ENCODE data around the gene TUBGCP2.
"Not testable (repeated sequence)": the region's sequence is repeated elsewhere in the genome, so short reads cannot be mapped to it uniquely, and the experiment has no call there.

The TUBGCP2 gene

DNA sequence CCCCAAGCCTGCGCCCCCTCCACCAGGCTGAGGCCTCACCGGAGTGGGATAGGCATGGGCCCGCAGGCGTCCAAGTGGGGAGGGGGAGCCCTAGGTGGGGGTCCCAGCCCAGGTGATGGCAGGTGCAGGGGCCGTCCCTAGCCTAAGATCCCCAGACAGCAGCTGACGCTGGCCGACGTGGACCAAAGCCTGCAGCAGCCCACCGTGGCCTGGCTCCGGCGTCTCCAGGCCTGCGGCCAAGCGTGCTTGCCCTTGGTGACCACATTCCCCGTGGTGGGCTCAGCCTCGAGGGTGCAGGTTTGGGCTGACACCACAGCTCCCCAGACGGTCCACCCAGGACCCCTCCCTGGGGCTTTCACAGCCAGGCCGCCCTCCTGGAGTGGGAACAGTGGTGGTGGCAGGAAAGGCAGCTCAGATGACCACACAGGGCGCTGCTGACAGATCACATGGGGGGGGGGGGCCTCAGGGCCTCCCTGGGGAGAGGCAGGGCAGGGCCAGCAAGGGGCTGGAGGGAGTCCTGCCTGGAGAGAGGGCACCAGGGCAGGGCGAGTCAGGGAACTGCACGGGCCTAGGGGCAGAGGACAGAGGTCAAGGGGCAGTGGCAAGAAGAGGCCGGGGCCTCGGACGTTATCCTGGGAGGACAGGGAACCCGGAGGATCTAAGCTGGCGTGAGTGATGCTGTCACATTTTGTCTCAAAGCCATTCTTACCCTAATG is 31.2 kb downstream of the TUBGCP2 start:
- no peak for DNase-seq

DNA sequence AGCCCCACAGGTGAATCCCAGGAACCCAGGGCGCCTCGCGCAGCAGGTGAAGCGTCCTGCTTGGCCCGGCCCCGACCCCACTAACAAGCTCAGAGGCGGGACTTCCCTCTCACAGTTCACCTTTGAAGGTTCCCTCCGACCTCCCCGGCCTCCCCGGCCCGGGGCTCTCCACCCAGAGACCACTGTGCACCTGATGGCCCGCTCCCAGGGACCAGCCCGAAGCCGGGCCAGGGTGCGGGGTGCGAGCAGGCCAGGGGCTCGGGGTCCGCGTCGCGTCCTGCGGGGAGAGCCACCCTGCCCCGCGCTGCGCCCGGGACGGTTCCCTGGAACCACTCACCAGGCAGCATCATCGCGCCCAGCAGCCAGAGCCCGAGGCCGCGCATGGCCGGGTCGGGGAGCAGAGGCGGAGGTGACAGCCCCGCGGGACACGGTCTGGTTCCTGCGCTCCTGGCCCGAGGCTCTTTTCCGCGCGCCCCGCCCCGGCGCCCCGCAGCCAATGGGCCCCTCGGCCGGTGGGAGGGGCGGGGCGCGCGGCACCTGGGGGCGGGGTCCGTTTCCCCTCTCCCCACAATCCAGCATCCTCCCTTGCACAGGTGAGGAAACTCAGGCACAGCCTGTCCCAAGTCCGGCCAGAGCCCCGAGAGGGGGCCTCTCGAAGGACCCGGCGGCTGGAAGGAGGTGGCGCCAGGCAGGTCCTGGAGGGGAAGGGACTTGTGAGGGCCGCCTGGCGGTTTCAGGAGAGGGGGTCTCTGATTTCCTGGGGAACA is 32.1 kb downstream of the TUBGCP2 start, which contains the start of gene ADAM8:
TSS of gene ADAM8 (minus strand) at position 434 of the 767 bp plus-strand sequence. CDS start at position 383, 51 bp downstream.
- no peak for DNase-seq

DNA sequence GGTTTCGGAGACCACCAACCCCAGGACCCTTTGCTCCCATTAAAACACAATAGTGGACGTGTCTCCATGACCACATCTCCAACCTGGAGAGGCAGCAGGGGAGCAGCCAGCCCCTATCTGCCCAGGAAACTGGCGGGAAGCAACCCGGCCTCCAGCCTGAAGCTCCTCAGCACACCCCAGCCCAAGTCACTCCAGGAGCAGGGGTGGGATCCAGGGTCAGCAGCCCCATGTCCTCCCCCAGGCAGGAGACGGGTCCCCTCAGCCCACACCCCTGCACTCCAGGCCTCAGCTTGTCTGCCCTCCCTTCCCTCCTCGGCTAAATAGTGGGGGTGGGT is 32.6 kb downstream of the TUBGCP2 start:
- DNase-seq: no peak

DNA sequence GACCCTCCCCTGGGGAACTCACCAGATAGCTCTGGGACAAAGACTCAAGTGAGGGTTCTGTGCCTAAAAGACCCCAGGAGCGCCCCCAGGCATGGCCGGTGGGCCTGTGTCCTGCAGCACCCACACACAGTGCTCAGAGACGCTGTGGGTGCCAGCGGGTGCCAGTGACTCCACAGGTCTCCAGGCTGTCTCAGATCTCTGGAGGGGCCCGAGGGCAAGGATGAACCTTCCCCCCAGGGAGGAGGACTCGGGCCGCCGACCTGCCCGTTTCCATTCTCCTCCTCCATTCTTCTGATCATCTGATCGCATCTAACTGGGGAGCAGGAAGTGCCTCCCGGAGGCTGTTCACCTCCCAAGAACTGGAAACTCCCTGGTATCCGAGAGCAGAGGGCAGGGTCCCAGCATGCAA is 33.0 kb downstream of the TUBGCP2 start:
- no peak for DNase-seq

DNA sequence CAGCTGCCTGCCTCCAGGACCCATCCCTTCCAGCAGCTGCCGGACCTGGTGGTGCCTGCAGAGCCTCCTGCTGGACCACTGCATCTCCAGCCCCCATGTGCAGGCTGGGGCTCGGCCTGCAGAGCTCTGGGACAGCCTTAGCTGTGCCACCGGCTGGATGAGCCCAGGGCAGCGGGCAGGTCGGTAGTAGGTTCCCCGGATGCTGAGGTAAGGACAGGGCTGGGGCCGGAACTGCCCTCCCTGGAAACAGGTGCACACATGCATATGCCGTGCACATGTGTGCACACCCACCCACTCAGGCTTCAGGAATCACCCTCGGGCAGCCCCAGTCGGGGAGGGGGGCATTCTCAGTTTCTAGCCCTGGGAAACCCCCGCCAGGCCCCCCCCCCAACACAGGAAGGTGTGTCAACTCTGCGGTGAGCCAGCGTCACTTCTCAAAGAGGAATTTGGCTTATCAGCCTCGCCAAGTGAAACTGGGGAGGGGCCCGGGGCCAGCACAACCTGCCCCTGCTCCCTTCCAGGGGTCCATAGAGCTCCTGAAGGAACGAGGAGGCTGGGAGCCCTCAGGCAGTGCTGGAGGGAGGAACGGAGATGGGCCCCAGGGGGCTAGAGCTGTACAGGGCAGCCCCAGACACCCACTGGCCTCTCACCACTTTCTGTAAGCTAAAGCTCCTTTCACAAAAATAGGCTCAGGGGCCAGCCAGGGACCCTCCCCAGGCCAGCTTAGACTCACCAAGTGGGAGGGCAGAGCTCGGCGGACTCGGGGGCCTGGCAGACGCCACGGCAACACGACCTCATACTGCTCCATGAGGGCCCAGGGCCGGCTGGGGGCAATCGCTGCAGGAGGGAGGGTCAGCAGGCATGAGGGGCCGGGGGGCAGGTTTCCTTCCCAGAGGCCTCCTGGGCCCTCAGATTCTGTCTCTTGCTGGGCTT is 33.7 kb downstream of the TUBGCP2 start:
- no peak for DNase-seq

DNA sequence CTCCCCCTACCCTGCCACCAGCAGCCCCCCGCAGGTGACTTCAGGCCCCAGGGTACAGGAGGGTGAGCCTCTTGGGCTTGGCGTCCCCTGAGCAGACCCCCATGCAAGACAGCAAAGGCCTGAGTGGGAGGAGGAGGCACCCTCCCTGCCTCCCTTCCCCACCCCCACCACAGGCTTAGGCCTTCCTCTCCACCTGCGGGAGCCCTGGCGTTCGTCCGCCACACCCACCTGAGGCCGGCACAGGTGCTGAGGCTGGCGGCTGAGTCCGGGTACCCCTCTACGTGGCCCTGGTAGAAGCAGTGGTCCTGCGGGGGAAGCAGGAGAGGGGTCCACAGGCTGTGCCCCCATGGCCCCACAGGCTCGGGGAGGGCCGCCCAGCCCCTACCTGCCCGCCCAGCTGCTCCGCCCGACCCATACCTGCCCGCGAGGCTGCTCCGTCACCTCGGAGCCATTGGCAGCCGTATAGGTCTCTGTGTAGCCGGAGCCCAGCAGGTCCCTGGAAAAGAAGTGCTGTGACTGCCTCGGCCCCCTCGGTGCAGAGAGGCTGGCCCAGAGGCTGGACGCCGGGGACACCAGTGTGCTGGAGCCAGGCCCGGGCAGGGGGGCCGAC is 35.0 kb downstream of the TUBGCP2 start:
- DNase-seq: no peak

DNA sequence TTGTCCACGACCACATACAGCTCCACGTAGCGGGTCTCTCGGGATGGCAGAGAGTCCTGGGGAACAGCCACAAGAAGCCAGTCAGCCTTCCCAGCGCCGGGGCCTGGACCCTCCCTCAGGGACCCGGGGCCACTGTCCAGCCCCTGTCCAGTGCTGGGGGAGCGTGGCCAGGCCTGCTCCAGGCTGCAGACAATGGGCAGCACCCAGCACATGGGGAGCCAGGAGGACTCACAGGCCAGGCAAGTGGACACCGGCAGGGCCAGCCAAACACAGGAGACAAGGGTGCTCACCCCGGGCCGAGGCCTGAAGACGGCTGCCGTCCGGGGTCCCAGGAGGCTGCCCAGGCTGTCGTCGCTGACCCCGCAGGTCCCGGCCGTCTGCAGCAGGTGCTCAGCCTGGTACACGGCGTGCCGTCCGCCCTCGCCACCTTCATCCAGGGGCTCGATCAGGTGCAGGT is 35.7 kb downstream of the TUBGCP2 start:
- no peak for DNase-seq

DNA sequence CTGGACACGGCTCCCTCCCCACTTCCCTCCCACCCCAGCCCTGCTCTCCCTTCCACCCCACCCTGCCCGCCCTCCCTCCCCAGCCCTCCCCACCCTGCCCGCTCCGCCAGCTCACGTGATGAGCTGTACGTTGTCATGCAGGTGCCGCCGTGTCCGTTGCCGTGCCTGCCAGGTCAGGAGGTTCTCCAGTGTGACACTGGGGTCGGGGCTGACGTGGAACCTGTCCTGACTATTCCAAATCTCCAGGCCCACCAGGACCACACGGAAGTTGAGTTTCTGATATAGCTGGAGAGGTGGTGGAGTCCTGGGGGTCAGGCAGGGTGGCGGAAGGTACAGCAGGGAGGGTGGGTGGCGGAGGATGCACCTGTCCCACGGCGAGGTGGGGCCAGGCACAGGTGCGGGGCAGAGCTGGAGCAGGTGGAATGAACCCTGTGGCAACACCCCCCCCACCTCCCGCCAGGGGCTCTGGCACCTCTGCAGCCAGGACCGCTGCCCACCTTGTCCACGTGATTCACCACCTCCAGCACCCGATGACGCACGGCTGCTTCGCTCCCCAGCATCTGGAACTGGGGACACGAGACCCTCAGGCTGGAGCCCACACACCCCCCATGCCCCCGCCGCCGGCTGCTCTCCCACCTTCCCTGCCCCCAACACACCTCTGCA is 36.2 kb downstream of the TUBGCP2 start:
- no peak for DNase-seq

DNA sequence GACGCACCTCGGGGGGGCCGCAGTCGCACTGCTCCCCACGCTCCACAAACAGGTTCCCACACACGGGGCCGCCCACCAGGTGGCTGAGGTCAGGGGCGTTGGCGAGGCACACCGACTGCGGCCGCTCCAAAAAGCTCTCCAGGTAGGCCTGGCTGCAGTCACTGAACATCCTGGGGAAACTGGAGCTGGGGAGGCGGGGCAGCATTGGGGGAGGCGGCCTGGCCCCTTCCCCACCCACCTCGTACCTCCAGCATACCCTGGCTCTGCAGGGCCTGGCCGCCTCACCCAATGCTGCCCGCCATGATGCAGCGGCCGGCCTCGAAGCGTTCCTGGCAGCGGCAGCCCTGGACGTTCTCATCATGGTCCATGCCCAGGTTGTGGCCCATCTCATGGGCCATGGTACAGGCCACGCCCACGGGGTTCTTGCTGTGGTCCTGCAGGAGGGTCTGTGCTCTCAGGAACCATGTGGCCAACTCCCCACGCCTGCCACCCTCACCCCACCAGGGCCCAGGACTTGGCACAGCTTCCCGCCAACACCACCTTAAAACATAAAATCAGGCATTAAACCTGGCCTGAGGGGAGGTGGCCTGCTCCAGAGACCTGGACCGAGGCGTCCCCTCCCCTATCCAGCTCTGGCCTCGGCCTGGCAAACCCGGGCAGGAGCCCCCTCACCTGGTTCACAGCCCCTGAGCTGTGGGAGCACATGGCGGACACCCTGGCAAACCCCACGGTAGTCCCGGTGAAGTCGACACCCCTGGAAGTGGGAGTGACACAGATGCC is 37.0 kb downstream of the TUBGCP2 start:
- DNase-seq: no peak

DNA sequence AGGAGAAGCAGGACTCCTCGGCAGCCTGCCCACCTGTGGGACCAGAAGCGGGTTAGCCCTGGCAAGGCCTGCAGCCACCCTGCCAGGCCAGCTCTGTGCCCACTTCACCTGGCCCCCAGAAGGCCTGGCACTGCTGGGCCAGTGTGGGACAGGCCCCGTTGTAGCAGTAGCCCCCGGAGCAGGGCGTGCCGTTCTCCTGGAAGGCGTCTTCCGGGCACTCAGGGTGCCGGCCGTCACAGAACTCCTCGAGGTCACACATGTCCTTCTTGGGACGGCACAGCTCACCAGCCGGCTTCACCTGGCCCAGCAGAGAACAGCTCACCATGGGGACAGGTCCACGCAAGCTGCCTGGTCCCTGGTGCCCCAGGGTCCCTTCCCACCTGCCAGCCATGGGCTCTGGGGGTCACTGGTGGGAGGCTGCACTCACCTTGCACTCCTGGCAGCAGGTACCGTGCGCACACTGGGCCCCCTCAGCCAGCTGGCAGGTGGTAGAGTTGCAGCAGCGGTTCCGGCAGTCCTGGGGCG is 37.8 kb downstream of the TUBGCP2 start:
- no peak for DNase-seq

DNA sequence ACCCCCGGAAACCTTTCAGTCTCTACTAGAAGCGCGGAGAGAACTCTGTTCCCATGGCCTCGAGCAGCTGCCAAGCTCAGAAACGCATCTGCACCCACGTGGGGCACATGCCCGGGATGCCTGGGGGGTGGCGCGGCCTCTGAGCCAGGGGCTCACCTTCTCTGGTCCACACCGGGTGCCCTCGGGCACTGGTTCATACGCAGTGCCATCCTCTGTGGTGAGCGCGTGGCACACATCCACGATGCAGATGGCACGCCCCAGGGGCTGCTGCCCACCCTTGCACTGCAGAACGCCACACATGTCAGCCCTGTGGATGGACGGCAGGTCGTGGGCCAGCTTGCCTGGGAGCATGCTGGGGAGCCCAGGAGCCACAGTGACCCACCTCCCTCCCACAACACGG is 38.5 kb downstream of the TUBGCP2 start:
- no peak for DNase-seq

DNA sequence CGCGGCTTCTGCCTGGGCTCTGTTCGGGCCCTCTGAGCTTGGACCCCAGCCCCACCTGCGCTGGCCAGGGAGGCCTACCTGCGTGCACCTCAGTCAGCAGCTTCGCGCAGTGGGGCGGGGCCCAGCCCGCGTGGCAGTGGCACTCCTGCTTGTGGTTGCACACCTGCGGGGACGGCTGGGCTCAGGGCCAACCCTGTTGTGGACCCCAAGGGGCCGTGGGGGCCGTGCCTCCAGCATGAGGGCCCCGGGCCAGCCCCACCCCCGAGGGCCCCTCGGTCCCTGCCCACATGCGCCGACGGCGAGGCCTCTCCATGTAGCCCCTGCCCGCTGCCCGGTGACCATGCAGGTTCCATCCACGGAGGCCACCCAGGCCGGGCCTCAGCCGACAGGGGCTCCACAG is 39.3 kb downstream of the TUBGCP2 start:
- DNase-seq: no peak

DNA sequence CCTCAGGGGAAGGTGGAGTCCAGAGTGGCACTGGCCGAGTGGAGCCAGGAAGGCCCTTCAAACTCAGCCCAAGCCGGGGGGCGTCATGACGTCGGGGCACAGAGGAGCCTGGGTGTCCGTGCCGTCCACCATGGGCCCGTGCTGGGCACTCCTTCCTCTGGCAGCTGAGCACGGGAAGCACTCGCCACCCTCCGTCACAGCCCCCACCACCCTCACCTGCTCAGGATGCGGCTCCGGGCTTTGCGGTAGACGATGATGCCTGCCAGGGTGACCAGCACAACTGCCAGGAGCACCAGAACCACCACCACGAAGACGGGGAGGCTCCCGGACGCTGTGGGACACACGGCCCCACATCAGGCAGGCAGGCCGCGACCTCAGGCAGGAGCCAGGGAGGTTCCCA is 40.1 kb downstream of the TUBGCP2 start:
- DNase-seq: no peak

DNA sequence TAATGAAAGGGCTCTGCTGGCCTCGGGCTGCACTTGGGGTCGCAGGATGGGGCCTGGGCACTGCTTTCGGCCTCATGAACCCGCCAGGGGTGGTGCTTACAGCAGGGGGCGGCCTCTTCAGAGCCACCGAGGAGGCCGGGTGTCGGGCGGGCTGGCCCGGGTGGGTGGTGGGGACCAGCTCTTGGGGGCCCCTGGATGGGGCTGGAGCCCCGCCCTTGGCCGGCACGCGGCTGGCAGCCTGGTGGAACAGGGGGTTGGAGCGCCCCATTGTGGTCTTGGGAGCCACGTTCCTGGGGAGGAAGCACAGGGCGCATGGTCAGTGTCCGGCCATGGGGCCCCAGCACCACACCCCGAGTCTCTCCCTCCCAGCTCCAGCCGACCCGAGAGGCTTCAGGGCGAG is 40.8 kb downstream of the TUBGCP2 start:
- DNase-seq: no peak

DNA sequence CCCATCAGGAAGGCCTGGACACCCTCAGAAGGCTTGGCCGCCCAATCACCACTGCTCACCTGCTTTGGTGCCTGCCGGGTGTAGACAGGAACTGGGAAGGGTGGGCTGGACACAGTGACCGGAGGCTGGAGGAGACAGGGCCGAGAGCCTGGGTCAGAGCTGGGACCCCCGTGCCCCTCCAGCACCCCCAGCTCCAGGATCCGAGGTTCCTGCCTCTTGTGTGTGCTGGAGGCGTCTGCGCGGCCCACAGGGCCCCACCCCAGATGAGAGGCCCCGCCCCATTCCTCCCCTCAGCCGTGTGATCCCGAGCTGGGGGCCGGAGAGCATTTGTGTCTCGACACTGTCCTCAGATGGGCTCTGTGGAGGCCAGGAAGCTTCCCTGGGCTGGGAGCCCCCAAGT is 41.4 kb downstream of the TUBGCP2 start:
- no peak for DNase-seq

DNA sequence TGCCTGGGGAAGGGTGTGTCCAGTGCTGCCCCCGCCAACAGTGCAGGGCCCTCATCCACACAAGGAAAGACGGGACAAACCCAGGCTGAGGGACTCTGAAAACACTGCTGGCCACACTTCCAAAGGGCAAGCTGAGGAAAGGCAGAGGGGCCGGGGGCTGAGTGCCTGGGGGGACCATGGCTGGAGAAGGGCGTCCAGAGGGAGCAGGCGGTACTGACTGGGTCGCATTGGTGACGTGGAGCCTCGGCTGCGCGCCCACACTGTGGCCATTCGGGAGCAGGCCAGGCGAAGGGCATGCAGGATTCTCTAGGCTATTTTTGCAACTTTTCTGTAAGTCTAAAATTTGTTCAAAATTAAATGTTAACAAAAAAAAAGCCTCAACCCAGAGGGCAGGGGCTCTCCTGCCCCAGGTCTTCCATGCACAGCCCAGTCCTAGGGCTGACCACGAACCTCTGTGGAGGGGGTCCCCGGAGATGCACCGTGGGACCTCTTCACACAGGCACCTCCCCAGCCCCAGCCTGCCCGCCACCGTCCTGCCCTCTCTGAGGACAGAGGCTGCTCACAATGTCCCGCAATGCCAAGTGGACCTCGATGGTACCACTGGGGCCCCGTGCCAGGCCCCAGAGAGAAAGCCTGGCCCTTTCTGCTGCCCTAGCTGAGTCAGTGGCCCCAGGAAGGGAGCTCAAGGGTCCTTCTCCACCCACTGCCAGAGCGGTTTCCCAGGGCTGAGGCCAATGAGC is 42.4 kb downstream of the TUBGCP2 start:
- no peak for DNase-seq

DNA sequence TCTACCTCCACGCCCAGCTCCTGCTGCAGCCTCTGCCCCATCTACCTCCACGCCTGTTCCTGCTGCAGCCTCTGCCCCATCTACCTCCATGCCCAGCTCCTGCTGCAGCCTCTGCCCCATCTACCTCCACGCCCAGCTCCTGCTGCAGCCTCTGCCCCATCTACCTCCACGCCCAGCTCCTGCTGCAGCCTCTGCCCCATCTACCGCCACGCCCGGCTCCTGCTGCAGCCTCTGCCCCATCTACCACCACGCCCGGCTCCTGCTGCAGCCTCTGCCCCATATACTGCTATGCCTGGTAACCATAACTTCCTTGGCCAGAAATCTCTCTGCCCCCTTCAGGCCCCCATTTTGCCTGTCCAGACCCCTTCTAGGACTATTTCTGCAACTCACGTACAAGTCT is 43.6 kb downstream of the TUBGCP2 start:
- not testable (repeated sequence) for DNase-seq

DNA sequence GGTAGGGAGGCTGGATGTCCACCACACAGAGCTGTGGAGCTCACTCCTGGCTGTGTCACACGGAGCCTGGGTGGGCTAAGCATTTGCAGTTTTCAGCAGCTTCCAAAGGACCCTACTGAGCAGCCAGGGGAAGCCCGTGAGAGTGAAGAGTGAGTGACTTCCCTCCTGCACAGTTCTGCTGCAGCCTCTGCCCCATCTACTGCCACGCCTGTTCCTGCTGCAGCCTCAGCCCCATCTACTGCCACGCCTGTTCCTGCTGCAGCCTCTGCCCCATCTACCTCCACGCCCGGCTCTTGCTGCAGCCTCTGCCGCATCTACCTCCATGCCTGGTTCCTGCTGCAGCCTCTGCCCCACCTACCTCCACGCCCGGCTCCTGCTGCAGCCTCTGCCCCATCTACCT is 44.2 kb downstream of the TUBGCP2 start:
- no peak for DNase-seq

DNA sequence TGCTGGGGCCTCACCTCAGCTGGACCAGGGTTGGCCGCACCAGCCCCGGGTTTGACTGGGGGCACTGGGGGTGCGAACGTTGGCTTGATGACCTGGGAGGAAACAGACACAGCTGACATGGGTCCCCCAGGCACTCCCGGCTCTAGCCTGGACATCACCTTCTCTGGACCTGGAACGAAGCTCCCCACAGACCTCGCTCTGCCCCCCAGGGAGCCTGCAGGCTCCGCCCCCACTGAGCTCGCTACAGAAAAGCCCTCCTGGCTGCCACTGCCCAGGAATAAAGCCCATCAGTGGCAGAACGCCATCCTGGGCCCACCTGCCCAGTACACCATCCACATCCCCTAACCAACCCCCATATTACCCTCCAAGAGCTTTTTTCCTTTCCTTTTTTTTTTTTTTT is 45.0 kb downstream of the TUBGCP2 start:
- DNase-seq: no peak

DNA sequence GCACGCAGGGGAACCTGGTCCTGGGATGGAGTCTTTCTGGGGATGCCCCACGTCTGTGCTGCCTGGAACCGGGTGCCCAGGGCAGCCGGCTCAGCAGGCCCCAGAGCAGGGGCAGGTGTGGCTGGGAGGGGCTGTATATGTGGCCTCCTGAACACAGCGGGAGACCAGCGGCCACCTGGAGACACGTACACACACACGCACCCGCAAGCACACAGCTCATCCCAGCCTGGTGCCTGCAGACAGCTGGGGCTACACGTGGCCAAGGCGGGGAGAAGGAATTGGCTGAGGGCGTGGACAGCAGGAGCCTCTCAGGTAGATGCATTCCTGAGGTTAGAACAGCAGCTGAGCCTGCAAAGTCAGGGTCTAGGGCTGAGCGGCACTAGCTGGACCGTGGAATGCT is 46.0 kb downstream of the TUBGCP2 start:
- DNase-seq: no peak
